HG03575 (cell line): Measurements from ENCODE around the gene PRKCB.
"Not testable (repeated sequence)": the region's sequence is repeated elsewhere in the genome, so short reads cannot be mapped to it uniquely, and the experiment has no call there.

ENCODE experiments used
- ATAC-seq: cut with Tn5 transposase; IDR thresholded peaks from one replicate; pipeline ENCODE4 v1.9.1; 2021; ENCODE audit not compliant: unreplicated experiment, insufficient number of reproducible peaks, low FRiP score; ENCODE audit errors: extremely low read depth

The PRKCB gene

DNA sequence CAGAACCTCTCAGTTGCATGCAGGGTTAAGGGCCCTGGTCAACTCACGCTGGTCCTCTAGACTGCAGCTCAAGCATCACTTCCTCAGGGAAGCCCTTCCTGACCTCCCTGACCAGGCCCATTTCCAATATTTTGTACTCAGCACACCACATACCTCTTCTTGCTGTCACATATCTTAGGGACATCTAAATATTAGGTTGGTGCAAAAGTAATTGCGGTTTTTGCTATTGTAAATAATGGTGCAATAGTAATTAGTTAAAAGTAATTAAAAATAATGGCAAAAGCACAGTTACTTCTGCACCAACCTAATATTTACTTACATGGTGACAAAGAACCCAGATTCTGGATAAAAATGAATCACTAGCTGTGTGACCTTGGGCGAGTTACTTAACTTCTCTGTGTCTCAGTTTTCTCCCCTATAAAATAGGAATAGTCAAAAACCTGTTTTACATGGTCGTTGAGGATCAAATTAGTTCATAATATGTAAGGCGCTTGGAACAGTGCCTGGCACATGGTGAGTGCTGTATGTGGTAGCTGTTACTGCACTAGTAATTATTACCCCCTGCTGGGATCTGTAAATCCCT, 177.4 kb downstream of the PRKCB start:
- ATAC-seq: no peak

DNA sequence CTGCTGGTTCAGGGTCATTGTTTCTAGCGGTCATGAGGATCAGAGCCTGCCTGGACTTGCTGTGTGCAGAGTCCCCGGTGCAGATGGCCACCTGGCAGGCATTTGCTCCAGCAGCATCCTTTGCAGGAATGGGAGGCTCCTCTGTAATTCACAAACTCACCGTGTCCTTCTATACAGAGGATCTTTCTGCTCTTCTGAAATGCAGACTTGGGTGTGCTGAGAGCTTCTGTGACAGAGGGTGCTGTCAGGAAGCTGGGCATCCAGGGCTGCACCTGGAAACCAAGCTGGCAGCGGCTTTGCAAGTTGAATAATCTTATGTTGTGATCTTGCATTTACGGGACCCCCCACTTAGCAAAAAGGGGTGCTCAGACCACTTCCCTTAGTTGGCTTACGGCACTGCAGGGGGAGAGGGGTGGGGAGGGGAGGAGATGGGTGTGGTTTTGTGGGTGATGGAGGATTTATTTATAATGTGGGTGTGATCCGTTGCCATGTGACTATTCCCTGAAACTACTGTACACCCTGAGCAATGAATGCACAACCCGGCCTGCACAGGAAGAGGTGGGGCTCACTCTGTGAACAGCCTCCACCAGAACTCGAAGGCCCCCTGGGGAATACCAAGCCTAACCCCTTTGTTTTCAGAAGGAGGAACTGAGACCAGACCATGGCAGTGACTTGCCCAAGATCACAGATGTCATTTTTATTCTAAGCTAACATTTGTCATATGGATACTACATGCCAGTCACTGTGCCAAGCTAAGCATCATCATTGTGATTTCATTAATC, 178.3 kb downstream of the PRKCB start:
- peak; percentile 79 for ATAC-seq

DNA sequence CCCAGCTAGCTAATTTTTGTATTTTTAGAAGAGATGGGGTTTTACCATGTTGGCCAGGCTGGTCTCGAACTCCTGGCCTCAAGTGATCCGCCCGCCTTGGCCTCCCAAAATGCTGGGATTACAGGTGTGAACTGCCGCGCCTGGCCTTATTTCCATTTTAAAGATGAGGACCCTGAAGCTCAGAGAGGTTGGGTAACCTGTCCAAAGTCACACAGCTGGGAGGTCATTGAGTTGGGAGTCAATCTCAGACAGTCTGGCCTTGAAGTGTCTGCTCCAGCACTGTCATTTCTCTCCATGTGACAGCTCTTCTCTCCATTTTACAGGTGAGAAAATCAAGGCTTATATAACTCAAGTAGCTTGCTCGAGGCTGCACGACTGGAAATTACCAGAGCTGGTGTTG, 179.2 kb downstream of the PRKCB start:
- ATAC-seq: not testable (repeated sequence)

DNA sequence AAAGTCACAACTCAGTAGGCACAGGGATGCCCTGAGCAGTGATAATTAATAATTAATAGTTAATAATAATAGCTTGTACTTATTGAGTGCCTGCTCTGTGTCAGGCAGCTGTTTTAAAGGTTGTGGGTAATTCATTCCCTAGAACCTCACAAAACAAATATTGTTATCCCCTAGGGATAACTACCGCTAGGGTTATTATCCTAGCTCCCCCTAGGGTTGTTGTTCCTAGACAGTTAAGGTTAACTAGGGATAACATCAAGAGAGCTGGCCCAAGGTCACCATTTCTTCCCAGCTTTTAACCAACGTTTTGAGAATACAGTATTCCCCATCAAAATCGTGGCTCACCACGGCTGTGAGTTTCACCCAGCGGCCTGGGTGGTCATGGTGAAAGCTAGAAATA, 180.1 kb downstream of the PRKCB start:
- no peak for ATAC-seq

DNA sequence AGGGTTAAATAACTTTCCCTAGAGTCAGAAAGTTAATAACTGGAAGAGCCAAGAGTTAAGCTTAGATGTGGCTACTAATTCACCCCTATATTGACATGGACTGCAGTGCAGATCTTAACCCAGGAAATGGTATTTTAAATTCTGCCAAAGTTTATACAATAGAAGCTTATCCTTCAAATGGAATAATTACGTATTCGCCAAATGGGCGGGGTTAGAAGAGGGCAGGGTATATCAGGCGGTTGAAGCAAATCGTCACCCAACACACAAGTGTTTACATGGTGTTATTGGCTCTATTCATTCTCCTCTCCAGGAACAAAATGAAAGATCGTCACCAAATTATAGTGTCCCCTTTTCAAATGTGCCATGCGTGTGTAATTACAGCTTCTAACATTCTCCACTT, 182.7 kb downstream of the PRKCB start:
- no peak for ATAC-seq

DNA sequence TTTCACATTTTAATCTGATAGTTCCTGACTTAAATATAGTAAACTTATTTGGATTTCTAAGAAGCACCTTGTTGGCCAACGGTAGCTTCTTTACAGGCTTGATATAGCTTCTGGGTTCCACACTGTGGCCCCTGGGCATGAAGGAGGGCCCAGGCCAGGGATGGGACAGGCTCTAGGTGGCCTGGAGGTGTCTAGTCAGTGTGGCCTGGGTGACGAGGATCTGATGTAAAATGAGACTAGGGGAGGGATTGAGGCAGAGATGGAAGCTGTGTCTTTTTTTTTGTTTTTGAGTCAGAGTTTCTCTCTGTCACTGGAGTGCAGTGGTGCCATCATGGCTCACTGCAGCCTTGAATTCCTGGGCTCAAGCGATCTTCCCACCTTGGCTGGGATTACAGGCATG, 187.0 kb downstream of the PRKCB start:
- no peak for ATAC-seq

DNA sequence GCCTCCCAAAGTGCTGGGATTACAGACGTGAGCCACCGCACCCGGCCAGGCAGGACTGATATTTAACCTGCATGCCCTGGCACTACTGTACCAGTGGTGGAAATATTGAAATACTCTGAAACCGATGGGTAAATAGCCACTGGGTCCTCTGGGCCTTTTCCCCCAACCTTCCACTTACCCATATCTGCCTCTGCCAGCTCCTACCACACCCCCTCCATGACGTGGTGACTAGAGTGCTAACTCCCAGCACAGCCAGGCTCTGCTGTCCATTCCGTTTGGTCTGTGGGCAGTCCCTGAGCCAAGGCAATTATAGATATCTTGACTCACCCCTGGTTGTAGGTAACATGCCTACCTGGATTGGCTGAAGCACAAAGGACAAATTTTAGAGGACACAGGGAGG, 187.8 kb downstream of the PRKCB start:
- no peak for ATAC-seq

DNA sequence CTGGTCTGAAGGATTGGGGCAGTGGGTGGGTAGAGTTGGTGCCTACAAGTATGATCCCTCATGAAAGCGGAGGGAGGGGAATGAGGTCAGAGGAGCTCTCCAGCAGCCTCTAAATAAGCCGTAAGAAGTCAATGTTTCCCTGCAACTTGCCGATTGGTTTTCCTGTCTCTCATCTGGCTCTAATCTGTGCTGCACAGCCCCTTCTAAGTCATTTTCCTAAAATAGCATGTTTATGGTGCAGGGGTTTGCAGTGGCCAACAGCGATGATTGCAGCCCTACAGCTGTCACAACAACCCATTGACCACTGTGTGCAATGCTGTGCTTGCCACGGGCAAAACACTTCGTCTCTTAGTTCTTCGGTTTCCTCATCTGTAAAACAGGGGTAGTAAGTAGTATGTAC, 189.2 kb downstream of the PRKCB start:
- no peak for ATAC-seq

DNA sequence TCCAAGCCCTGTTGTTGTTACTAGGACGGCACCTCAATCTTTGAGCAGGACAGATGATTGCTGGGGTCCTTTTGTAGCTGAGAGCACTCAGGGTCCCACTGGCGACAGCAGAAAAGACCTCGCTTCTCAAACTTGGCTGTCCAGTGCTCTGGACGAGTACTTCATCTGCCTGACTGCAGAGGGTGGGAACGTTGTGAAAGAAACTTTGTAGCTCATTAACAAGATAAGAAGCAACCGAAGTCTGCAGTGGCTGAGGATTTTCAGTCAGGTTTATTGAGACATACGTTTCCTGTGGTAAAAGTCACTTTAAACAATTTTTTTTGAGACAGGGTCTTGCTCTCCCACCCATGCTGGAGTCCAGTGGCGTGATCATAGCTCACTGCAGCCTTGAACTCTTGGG, 191.7 kb downstream of the PRKCB start:
- ATAC-seq: no peak

DNA sequence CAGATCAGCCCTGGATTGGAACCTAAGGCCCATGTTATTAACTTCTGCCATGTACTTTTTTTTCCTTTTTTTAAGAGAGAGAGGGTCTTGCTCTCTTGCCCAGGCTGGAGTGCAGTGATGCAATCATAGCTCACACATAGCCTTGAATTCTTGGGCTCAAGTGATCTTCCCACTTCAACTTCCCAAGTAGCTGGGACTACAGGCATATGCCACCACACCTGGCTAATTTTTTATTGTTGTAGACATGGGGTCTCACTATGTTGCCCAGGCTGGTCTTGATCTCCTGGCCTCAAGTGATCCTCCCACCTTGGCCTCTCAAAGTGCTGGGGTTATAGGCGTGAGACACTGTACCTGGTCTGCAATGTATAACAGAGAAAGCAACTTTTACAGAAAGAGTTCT, 194.1 kb downstream of the PRKCB start:
- ATAC-seq: not testable (repeated sequence)

DNA sequence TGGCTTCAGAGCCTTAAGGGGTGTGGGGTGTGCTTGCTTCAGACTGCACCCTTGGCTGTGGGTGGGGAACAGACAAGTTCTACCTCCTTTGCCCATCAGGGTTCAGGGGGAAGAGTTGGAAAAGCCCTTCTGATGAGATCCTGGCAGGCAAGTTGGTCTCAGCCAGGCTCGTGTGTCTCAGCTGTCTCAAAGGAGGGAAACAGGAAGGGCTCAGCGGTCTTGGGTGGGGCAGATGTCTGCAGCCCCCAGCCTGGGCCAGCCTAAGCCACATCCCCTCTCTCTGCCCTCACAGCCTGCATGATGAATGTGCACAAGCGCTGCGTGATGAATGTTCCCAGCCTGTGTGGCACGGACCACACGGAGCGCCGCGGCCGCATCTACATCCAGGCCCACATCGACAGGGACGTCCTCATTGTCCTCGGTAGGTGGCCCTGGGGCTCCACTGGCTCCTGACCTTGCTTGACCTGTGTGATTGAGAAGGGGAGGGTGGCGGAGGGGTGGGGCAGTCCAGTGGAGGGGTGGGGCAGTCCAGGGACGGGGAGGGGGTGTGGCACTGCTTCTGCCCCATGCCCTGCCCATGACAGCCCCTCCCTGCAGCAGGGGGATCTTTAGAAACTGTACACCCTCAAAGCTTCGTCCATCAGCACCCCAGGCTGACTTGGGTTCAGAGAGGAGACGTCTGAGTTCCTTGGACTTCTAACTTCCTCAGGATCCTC, 199.5 kb downstream of the PRKCB start:
- no peak for ATAC-seq

DNA sequence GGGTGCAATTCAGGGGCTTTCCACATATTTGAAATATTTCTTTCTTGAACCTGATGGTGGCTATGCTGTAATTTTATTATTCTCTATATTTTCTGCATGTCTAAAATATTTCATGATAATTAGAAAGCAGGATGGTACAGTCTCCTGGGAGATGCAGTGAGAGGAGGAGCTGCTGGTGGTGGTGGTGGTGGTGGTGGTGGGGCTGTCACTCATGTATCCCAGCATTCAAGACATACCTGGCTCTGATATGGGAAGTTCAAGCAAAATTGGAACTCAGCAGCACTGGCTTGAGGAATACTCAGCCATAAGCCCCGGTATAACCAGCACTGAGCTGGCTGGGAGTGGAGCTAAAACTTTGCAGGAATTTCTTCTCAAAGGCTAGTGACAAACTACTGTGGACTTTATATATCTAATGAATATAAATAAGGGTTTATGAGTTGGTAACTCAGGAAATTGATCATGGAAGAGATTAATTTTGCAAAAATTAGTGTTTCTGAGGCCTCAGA, 200.3 kb downstream of the PRKCB start:
- ATAC-seq: no peak

DNA sequence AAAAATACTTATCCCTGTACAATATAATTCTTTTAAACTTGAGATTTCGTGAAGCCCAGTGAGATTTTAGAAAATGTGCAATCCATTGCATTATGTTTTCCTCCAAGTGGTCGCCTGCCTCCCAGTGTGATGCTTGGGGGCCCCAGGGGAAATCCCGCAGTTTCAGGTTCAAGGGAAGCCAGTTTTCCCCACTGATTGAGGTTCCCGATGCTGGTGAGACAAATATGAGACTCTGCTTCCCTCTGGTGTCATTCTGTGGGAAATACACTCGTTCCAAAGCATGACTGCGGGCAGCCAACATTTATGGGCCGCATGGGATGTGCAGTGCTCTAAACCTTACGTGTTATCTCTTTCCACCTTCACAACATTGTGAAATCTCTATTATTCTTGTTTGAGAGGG, 200.8 kb downstream of the PRKCB start:
- no peak for ATAC-seq

DNA sequence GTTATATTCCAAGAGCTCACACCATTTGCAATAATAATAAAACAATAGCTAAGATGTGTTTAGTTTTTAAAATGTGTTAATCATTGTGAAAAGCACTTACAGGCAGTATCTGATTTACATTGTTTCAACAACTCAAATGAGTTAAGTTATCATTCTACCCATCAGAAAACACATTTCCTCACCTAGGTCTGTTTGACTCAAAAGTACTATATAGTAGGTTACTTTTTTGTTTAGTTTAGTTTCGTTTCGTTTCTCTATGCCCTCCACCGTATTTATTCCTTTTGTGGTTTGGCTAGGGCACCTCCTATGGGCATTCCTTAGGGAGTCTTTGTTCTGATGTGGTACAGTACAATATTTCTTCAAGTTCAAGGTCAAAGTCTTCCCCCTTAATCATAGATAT, 201.6 kb downstream of the PRKCB start:
- ATAC-seq: no peak

DNA sequence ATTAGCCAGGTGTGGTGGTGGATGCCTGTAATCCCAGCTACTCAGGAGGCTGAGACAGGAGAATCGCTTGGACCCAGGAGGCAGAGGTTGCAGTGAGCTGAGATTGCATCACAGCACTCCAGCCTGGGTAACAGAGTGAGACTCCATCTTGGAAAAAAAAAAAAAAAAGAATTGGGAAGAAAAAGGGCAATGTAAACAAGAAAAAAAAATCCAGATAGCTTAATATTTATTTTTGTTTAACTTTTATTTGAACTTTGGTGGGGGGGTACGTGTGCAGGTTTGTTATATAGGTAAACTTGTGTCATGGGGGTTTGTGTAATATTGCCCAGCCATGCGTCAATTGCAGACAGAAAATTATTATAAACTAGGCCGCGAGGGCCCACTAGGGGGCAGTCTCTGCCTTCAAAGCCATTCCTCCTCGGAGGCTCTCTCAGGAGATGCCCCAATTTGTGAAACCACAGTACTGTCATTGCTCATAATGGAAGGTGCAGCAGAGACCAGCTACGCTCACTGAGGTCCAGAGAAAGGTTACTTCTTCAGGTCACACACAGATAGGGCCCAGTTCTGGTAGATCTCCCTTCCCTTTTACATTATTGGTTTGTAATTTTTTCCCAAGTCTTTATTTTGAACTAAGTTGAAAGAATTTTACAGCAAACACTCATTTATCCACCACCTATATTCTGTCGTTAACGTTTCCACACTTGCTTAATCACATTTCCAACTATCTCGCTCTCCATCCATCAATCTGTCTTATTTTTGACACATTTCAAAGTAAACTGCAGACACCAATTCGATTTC, 206.2 kb downstream of the PRKCB start:
- ATAC-seq: no peak

DNA sequence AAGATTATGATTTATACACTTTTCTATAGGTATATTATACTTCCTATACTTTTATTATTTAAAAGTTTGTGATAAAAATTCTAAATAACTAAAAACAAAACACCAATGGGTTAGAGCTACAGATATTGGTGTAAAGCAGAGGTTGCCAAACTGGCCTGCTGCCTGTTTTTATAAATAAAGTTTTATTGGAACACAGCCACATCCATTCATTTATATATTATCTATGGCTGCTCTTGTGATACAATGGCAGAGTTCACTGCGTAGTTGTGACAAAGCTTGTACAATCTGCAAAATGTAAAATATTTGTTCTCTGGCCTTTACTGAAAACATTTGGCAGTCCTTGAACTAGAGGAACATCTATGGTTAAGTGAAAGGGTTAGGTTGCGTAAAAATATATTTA, 208.7 kb downstream of the PRKCB start:
- no peak for ATAC-seq

DNA sequence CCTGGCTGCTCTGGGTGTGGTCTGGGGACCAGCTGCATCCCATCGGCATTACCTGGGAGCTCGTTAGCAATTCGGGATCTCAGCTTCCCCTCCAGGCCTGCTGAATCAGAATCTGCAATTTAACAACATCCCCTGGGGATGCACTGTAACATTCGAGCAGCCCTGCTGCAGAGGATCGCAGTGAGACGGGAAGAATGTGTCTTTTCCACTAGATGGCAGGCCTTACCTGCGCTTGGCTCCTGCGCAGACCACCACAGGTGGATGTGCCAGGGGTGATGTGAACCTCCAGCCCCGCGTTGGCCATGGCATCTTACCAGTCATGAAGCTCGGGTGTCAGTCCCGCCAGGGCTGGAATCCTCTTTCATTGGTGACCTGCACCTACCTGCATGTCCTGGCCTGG, 209.9 kb downstream of the PRKCB start:
- no peak for ATAC-seq

DNA sequence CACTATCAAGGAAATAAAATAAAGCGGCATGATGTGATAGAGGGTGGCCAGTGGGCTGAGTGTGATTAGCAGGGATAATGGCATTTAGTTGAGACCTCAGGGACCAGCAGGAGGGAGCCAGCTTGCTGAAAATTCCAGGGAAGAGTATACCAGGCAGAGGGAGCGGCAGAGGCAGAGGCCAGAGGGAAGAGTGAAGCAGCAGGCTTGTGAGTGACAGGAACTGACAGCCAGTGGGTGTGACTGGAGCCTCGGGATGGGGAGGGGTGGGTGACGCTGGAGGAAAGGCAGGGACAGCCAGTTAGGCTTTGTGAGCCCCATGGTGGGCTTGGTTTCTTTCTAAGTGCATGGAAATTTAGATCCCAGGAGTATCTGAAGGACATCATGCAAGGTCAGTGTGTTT, 210.7 kb downstream of the PRKCB start:
- no peak for ATAC-seq

DNA sequence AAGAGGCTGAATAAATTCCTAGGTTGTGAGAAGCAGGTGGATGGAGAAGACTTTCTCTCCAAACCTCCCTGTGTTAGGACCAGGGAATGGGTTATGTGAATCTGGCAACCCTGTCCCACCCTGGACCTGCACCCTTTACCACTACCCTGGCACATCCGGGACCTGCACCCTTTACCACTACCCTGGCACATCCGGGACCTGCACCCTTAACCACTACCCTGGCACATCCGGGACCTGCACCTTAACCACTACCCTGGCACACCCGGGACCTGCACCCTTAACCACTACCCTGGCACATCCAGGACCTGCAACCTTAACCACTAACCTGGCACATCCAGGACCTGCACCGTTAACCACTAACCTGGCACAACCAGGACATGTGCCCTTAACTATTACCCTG, 213.3 kb downstream of the PRKCB start:
- no peak for ATAC-seq
